Natural killer cell (primary cell): Measurements from ENCODE around the gene HCFC1. TPM values are rescaled to one million over a fixed set of nuclear protein-coding genes. Genes with fewer than 3 reads are reported as not detected.

Experiments
- ATAC-seq, 3 donors: fragments of 150-1000 bp in 2 of 3; fragments of 200-7000 bp in 1 of 3; cut with Tn5 transposase; 1 replicate in 1 of 3; 2 replicates in 2 of 3; pipeline ENCODE4 v1.10.0; 2021; ENCODE audit warnings: mild to moderate bottlenecking in 2 of 3, moderate library complexity in 2 of 3
- DNase-seq, 2 donors: peaks; one replicate each; pipeline versions ENCODE4 v3.0.0 to v3.0.0-alpha.2; 2013 to 2021; ENCODE audit warnings: mixed read lengths in 1 of 2
- H3K27ac ChIP-seq: one replicate; pipeline ENCODE4 v1.5.1; 2013; ENCODE audit warnings: mild to moderate bottlenecking, low read length
- H3K27me3 ChIP-seq: one replicate; pipeline ENCODE4 v1.6.1; 2013; ENCODE audit warnings: low read length; ENCODE audit not compliant: control insufficient read depth, insufficient read depth
- H3K36me3 ChIP-seq: one replicate; pipeline ENCODE4 v1.6.1; 2013; ENCODE audit warnings: low read length; ENCODE audit not compliant: control insufficient read depth, insufficient read depth
- H3K4me1 ChIP-seq: one replicate; pipeline ENCODE4 v1.6.1; 2013; ENCODE audit warnings: low read length; ENCODE audit not compliant: control insufficient read depth, insufficient read depth
- H3K4me3 ChIP-seq: one replicate; pipeline ENCODE4 v1.5.1; 2013; ENCODE audit warnings: low read length
- H3K9me3 ChIP-seq: one replicate; pipeline ENCODE4 v1.6.1; 2013; ENCODE audit warnings: low read length; ENCODE audit not compliant: control insufficient read depth, insufficient read depth
- H3K27ac Mint-ChIP-seq, 2 donors: one replicate each; pipeline ENCODE4 v1.8.0; 2022; ENCODE audit warnings: mild to moderate bottlenecking in 2 of 2, mixed read lengths in 2 of 2, moderate library complexity in 1 of 2
- H3K27me3 Mint-ChIP-seq, 2 donors: one replicate each; pipeline ENCODE4 v1.8.0; 2022; ENCODE audit warnings: low read depth in 2 of 2, mixed read lengths in 2 of 2
- H3K36me3 Mint-ChIP-seq: one replicate; pipeline ENCODE4 v1.8.0; 2022; ENCODE audit warnings: mixed read lengths
- H3K4me1 Mint-ChIP-seq, 2 donors: one replicate each; pipeline ENCODE4 v1.8.0; 2022; ENCODE audit warnings: mixed read lengths in 2 of 2
- H3K4me3 Mint-ChIP-seq: one replicate; pipeline ENCODE4 v1.8.0; 2022; ENCODE audit warnings: mild to moderate bottlenecking, moderate library complexity, mixed read lengths
- H3K9me3 Mint-ChIP-seq, 2 donors: one replicate each; pipeline ENCODE4 v1.8.0; 2022; ENCODE audit warnings: mixed read lengths in 2 of 2
- CTCF ChIP-seq: fragments of 200-600 bp; IDR thresholded peaks from one replicate; pipeline ENCODE4 v1.8.0; 2022; ENCODE audit warnings: antibody characterized with exemption
- WGBS: methylation state at CpG from one replicate; pipeline ENCODE4 v1.1.7; 2013; ENCODE audit warnings: missing lambda C conversion rate; ENCODE audit not compliant: insufficient coverage; 5-methylcytosine and 5-hydroxymethylcytosine counted together
- intact Hi-C: fragments of 100-400 bp; cut with micrococcal nuclease; formaldehyde crosslinking; loops from one replicate; pipeline ENCODE4 v1.14.2; 2022
- total RNA-seq, 4 donors: library from RNA; stranded (reverse); fragments of 120-200 nt in 1 of 4; gene quantifications; one replicate each; pipeline versions ENCODE4 v1.2.3 to v1.2.4, GENCODE V29; 2013 to 2022

The HCFC1 gene
- total RNA-seq, 3 donors from 2014 or later (not counting 1 experiment from before 2014, with no cell fraction given), result 65.2 to 76.7 (median 67.5) TPM

- Histone ChIP-seq H3K4me1 (peaks cover 42% of the 10 kb centered on the region), H3K27me3 (no peaks in the 10 kb centered on the region), H3K9me3 (no peaks in the 10 kb centered on the region), H3K4me3 (peak within 1 kb of the TSS; percentile 97), H3K36me3 (no peaks in the 10 kb centered on the region), H3K27ac (peak within 1 kb of the TSS; percentile 100)
- peak; percentile 61 to 76 (median 63) for ATAC-seq
- H3K27me3 Mint-ChIP-seq, result no peaks in the 10 kb centered on the region
- intact Hi-C loops, result no loop called here
- WGBS, result under 1% methylated on average over 102 of the region's 103 CpGs
- peak within 1 kb of the TSS; percentile 100 for H3K4me3 Mint-ChIP-seq
- TF ChIP-seq CTCF, result no peak
- DNase-seq, result peak; percentile 83 to 94
- H3K36me3 Mint-ChIP-seq, result no peaks in the 10 kb centered on the region
- peak within 1 kb of the TSS; percentile 99 to 100 for H3K27ac Mint-ChIP-seq
- peaks cover 32 to 33% of the 10 kb centered on the region in 2 donors for H3K4me1 Mint-ChIP-seq
- no peaks in the 10 kb centered on the region for H3K9me3 Mint-ChIP-seq
Measured at GRCh38 chrX:153972368-153973126, 929 bp upstream of the HCFC1 start, which contains the start of gene TMEM187. TMEM187 (plus strand) TSS chrX:153972754; CDS start chrX:153982063, 9,309 bp downstream.

- peak overlapping the region; percentile 97 for H3K4me3 ChIP-seq
- no peaks in the 10 kb centered on the region for H3K36me3 ChIP-seq
- WGBS, result under 1% methylated on average over 34 of the region's 34 CpGs
- Mint-ChIP-seq H3K9me3 (no peaks in the 10 kb centered on the region), H3K27me3 (no peaks in the 10 kb centered on the region), H3K27ac (peak overlapping the region; percentile 99 to 100), H3K4me1 (peaks cover 43 to 46% of the 10 kb centered on the region in 2 donors), H3K36me3 (no peaks in the 10 kb centered on the region), H3K4me3 (peak overlapping the region; percentile 100)
- intact Hi-C loops, result loop anchor here (2.0 kb wide), 1 partner anchor 402 kb away; no protein-coding TSS in a partner anchor
- H3K27ac ChIP-seq, result peak overlapping the region; percentile 100
- no peak for TF ChIP-seq CTCF
- no peaks in the 10 kb centered on the region for H3K27me3 ChIP-seq
- no peaks in the 10 kb centered on the region for H3K9me3 ChIP-seq
- DNase-seq, result peak; percentile 78 to 90
- H3K4me1 ChIP-seq, result peaks cover 57% of the 10 kb centered on the region
- peak; percentile 39 to 68 (median 56) for ATAC-seq
Measured at GRCh38 chrX:153971124-153971449, 531 bp downstream of the HCFC1 start.

GRCh38 chrX:153970357-153971123 is 1.1 kb downstream of the HCFC1 start:
- DNase-seq, result peak in 1 of 2 donors; percentile 74
- TF ChIP-seq CTCF, result no peak
- peak; percentile 4 to 14 (median 12) for ATAC-seq
- intact Hi-C loops, result loop anchor here (2.0 kb wide), 1 partner anchor 402 kb away; no protein-coding TSS in a partner anchor
- H3K4me1 ChIP-seq, result peaks cover 62% of the 10 kb centered on the region
- Mint-ChIP-seq H3K27me3 (no peaks in the 10 kb centered on the region), H3K27ac (peak overlapping the region; percentile 99 to 100), H3K36me3 (no peaks in the 10 kb centered on the region), H3K9me3 (no peaks in the 10 kb centered on the region), H3K4me1 (peaks cover 45 to 52% of the 10 kb centered on the region in 2 donors), H3K4me3 (peak overlapping the region; percentile 100)
- under 1% methylated on average over 44 of the region's 49 CpGs for WGBS
- H3K4me3 ChIP-seq, result peak overlapping the region; percentile 97
- H3K9me3 ChIP-seq, result no peaks in the 10 kb centered on the region
- no peaks in the 10 kb centered on the region for H3K36me3 ChIP-seq
- peak overlapping the region; percentile 100 for H3K27ac ChIP-seq
- no peaks in the 10 kb centered on the region for H3K27me3 ChIP-seq
